NCI-H524 (cell line): ENCODE measurements around the gene LRP1B.
A peak's percentile ranks its signal among the peaks of the same experiment; 100 is the strongest.
"Not testable (repeated sequence)": the region's sequence is repeated elsewhere in the genome, so short reads cannot be mapped to it uniquely, and the experiment has no call there.

ENCODE experiments used
- DNase-seq, 2 experiments: peaks; one replicate each; lab custom pipeline; 2025; lab: John Stamatoyannopoulos, UW

Gene LRP1B

DNA sequence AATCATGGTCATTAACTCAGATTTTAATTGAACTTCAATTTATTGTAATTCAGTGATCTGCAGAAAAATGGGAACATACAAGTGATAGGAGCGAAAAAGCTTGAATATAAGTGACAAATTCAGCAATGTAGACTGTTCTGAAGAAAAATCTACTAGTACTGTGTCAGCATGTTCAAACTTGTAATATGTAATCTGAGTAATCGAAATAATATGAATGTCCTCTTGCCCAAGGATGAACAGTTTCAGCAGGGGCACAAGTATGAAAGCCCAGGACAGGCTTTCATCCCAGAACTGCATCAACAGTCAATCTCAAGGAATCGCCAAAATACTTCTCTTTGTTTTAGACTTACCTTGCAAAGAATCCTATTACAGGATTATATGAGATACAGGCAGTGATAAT is 1110.5 kb downstream of the LRP1B start:
- DNase-seq, result no peak

DNA sequence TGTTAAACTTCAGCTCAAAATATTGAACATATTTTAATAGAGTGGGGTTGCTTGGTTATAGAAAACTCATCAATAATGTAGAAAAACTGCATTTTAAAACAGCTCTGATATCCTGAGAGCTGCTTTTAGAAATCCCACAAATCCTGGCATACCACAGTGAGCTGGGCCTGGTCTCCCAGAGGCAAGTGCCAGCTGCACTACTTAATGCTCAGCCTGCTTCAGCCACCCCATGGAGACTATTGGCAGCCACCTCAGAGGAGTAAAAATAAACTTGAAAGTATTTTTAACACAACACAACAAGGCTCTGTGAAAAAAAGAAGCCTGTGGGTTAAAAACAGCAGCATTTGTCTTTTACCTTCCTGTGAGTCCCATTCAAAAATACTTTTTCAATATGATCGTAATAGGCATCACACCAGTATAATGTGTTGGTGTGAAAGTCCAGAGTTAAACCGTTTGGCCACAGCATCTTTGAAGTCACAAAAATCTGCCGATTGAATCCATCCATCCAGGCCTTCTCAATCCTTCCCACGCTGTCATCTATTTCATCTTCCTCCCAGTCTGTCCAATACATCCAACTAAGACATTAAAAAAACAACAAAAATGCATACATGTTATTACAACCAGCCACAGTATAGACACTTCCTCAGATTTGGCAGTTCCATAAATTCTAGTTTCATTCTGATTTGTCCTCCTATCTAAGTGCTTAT is 1115.3 kb downstream of the LRP1B start:
- DNase-seq, result peak in 1 of 2 experiments; percentile 3

DNA sequence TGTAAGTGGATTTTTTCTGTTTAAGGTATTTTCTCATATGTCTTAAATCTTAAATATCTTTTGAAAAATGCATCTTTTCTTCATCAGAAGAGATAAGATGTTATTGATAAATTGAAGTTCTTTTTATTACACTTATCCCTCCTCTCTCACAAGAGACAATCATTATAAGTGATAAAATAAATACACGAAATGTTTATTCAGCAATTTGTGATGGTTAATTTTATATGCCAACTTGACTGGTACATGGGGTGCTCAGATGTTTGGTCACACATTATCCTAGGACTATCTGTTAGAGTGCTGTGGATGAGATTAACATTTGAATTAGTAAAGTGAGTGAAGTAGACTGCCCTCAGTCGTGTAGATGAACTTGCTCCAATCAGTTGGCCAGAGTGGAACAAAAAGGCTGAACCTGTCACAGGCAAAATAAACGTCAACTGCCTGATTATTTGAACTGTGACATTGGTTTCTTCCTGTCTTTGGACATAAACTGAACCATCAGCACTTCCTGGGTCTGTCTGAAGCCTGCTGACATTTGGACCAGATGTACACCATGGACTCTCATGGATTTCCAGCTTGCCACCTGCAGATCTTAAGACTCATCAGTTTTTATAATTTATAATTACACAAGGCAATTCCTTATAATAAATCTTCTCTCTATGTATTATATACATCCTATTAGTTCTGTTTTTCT is 1126.7 kb downstream of the LRP1B start:
- DNase-seq, result no peak

DNA sequence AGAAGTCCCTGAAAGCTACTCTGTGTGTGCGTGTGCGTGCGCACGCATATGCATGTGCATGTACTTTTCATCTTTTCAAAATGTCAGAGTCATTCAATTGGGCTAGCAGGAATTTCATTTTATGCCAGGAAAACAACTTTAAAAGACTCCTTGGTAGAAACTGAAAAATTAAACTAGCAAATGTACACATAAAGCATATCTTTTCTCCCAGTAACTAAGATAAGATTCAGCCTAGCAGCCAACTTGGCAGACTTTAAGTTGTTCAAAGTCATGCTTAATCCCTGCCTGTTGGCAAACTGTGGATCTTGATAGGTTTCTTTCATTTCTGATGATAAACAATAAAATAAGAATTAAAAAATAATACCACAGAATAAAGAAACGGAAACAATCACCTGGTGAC is 1129.1 kb downstream of the LRP1B start:
- DNase-seq, result no peak

DNA sequence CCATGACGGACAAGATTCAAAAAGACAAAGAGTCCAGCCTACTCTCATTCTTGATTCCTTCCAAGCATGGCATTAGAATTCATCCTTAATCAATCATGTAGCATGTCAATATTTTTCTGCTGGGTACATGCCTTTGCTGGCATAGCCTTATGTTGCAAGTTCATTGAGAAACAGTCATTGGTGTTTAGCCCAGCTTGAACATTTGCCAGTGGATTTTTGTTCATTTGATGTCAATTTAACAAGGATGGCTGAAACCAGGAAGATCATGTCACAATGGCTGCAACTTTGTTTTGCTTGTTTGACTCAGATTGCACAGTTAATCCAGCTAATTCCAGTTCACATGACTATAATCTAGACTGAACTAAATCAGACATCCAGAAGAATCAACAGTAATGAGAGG is 1132.2 kb downstream of the LRP1B start:
- DNase-seq, result no peak

DNA sequence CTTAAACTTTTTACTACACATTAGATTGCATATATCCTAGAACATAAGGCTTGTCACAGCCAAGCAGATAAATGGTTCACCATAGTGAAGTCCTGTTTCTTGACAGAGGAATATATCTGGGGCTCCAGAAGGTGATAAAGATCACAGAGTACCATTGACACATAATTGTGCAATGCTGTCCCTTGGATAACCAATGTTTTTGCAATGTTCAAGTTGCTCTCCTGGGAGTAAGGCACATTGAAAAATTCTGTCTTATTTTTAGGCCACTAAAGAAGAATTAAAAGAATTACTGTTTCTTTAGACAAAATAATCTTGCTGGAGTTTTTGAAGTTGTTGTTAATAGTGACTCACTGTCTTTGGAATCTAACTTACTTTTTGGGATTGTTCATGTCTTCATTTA is 1132.8 kb downstream of the LRP1B start:
- no peak for DNase-seq

DNA sequence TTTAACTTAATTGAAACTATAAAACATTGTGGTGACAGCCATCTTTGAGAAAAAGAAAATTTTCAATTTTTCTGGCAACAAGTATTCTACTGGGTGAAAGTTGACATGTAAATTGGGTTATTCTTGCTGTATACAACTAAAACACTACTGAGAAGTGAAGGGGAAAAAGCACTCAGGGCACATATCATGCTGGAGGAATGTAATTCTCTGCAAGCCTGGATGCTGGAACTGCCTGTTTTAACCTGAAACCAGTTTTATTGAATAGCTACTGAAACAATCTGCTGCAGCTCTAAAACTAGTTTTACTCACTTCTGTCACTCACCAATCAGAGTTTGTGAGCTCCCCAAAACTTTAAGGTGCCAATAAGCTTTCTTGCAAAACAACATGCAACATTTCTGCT is 1136.0 kb downstream of the LRP1B start:
- no peak for DNase-seq

DNA sequence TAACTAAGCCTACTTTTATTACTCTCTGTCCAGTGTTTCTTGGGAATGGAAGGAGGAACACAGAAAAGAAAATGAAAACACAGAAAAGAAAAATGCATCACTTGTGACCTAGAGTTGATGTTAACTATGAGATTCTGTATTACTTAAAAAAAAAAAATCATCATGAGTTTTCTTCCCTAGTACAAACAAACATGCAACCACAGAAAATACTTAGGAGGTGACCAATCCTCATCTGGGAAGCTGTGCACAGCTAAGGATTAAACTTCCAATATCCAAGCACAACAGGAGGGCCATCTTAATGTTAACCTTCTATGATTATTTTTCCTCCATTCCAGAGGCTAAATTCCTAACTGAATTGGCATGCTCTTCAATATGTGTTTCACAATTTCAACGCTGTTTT is 1140.4 kb downstream of the LRP1B start:
- DNase-seq, result no peak

DNA sequence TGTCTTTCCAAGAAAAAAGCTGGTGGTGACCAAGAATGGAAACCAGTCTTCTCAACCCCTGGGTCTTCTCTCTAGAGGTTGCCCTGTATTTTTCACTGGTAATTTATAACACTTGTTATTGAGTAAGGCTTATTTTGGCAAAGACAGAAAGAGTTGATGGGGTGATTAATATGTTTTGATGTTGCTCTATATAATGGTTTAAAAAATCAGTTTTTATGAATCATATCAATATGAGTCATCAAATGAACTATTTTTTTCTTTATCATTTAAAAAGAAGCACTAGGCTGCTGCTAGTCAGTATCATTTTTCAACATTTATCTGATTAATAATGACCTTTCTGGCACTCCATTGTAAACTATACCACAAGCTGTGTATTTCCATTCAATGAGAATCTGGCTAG is 1142.2 kb downstream of the LRP1B start:
- DNase-seq, result no peak

DNA sequence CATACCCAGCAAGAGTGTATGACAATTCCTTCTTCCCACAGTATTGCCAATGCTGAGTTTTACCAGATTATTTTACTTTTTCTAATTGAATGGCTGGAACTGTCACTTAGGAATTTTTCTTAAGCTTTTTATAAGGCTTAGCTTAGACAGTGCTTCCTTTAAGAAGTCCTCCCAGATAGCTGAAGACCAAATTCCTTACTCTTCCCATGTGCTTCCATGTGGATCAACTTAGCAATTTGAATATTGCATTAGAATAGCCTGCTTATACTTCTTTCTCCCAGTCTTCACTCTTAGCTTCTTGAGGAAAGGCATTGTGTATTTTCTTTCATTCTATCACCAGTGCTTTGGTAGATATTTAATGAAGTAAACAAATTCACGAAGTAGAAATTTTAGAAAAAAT is 1144.4 kb downstream of the LRP1B start:
- no peak for DNase-seq

DNA sequence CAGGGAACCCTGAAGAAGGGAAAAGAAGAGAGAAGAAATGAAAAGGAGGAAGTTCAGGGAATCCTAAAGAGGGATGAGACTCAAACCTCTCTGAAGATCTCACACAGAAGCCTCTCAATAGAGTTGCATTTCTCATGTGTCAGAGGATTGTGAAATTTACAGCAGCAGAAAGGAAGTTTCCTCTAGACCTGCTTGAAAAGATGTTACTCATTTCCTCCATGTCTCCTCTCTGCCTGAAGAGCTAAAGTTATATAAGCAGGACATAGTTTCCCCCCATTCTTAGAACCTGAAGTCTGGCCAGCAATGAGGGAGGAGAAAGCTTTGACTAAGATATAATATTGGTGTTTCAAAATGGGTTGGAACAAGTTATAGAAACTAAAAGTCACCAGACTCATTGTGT is 1155.6 kb downstream of the LRP1B start:
- DNase-seq, result no peak

DNA sequence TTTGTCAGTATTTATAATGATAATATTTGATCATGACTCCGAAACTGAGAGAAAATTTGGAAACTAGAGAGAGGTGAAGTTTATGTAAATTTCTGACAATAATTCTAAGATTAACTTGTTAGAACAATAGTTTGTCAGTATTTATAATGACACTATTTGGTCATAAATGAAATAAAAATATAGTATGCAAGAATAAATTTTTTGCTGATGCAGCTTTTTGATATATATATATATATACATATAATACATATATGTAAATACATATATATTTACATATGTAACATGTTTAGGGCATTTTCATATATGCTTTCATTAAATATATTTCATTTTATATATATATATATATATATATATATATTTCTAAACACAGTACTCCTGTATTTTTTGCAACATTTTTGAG is 1158.1 kb downstream of the LRP1B start:
- no peak for DNase-seq

DNA sequence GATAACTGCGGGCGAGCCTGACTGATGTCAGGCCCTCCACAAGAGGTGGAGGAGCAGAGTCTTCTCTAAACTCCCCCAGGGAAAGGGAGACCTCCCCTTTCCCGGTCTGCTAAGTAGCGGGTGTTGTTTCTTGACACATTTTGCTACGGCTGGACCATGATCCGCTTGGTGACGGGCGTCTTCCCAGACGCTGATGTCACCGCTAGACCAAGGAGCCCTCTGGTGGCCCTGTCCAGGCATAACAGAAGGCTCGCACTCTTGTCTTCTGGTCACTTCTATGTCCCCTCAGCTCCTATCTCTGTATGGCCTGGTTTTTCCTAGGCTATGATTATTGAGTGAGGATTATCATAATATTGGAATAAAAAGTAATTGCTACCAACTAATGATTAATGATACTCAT is 1166.5 kb downstream of the LRP1B start:
- not testable (repeated sequence) for DNase-seq

DNA sequence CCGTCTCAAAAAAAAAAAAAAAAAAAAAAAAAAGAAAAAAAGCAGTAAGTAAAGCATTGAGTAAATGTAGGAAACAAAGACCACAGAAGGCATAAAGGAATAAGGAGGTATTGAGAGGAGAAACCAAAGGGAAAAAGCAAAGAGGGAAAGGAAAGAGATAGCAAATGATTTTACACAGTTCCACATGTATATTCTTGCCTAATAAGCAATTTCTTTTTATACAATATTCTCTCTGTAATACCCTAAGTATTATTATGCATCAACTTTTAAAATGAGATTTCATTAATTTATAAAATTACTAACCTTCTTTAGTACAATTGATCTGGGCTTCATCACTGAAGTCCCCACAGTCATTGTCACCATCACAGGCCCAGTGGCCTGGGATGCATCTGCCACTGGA is 1180.9 kb downstream of the LRP1B start:
- DNase-seq, result no peak

DNA sequence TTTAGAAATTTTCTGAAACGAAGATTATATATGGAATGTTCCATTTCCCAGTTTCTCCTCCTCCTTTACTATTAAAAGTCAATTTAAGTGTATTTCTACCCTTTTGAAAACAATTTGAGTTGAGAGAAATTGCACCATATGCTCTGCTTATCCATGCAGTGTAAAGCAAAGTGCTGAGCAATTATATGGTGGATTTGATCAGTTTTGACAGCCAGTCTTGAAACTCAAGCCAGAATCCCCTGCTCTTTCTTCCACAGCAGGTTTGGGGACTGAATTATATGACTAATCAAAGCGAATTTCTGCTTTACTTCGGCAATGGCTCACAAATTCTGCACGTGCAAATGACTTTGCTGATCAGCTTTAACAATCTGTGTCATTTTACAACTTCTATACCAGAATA is 1183.6 kb downstream of the LRP1B start:
- DNase-seq, result no peak

DNA sequence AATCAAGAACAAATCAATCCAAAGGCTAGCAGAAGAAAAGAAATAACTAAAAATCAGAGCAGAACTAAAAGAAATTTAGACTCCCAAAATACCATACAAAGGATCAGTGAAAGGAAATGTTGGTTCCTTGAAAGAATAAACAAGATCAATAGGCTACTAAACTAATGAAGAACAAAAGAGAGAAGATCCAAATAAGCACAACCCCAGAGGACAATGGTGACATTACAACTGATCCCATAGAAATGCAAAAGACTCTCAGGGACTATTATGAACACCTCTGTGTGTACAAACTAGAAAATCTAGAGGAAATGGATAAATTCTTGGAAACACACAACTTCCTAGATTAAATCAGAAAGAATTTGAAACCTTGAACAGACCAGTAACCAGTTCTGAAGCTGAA is 1186.9 kb downstream of the LRP1B start:
- DNase-seq, result no peak

DNA sequence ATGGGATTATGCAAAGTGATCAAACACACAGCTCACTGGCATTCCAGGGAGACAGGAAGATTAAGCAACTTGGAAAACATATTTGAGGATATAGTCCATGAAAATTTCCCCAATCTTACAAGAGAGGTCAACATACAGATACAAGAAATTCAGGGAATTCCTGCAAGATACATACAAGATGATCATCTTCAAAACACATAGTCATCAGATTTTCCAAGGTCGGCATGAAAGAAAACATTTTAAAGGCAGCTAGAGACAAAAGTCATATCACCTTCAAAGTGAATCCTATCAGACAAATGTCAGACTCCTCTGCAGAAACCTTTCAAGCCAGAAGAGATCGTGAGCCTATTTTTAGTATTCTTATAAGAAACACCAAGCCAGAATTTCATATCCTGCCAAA is 1188.5 kb downstream of the LRP1B start:
- DNase-seq, result no peak

DNA sequence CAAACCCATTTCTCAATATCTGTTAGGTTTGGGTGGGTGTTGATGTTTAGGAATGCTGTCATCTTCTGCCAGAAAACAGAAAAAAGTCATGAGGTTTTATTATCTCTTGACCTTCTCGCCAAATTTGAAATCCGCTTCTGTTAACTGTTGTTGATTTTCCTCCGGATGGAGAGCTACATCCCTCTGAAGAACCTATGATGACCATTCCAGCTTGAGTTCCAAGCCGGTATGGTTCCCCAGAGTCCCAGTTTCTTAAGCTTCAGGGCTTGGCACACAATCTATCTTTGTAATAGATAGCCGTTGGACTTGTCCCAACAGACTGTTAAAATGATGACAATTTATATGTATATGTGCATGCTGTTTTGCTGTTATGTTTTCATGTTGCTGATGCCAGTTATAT is 1201.0 kb downstream of the LRP1B start:
- no peak for DNase-seq

DNA sequence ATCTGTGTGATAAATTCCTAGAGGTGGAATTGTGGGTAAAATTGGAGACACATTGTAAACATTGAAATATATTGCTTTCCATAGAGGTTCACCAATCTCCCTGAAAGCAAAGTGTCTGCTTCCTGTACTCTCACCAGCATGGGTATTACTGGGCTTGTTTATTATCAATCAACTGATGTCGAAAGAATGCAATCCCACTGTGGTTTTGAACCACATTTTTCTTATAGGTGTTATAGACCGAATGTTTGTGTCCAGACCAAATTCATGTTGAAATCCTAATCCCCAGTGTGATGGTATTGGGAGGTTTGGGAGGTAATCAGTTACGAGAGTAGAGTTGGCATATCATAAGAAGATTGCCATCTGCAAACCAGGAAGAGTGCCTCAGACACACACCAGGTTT is 1212.4 kb downstream of the LRP1B start:
- no peak for DNase-seq

DNA sequence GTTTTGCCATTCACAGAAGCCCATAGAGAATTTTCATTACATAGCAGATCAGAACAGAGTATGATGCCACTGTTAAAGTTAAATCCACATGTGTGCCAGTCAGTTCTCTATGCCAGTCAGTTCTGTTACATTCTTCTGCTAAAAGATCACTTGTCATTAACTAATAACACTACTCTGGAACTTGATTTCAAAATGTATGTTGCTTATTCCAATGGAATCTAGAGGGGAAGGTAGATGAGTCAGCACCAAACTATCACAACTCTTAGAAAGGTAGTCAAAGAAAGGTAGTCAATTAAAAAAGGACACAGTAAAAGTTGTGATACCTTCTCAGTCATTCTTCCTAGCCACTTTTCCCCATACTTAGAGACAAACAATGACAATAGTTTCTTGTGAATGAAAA is 1214.4 kb downstream of the LRP1B start:
- DNase-seq, result no peak

DNA sequence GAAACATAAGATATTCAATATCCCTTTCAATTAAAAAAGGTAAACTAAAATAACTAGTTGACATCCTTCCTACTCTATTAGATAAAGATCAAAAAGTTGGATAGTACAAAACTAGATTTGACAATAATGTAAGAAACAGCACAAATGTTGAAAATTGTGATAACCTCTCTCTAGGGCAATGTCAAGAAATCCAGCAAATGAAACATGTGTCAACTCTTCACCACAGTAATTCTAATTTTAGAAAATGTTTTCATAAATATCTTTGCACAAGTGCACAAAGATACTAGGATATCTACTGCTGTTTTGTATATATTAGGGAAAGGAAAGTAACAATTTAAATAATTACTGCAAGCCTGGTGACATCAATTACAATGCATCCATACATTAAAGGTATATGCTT is 1220.1 kb downstream of the LRP1B start:
- no peak for DNase-seq

DNA sequence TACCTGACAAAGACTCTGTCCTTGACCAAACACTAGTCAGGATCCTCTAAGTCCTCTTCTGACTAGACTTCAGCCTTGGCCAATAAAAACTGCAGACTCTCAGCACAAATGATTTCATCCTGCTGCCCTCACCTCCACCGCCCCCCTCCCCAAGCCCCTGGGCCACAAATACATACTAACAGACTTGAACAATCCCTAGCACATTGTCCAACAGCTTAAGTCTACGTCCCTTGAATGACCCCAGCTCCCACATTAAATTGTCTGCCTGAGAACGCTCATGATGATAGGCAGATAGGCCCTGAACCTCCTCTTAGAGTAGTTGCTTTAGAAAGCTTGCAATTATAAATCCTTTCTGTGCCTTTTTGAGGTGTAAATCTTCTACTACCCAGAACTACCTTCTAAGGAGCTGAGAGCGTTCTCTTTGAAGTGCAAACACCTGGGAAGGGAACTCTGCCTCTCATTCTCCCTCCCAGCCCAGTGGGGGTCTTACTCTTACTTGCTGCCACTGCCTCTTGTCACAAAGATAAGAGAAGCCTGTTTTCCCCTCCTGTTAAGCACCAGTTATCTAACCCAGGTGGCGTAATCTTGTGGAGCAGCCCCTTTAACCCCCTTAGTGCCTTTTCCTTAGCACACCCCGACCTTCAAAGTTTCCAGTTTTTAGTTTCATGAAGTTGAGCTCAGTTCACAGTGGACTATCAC is 1225.6 kb downstream of the LRP1B start:
- DNase-seq, result no peak

DNA sequence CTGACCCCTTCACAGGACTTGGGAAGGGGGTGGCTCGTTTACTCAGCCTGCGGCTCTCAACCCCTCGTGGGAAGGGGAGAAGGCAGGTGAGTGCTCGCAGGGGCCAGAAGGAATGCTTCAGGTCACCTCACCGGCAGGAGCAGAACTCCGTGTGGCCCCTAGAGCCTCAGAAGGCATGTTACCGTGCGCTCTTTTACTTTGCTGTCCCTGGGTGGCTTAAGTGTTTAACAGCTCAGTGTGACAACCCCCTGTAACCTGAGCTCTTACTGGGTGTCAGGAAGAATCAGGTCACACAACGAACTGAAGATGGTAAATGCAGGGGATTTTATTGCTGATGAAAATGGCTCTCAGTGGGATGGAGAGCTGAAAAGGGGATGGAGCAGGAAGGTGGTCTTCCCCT is 1235.4 kb downstream of the LRP1B start:
- DNase-seq, result peak; percentile 0 to 37
